Transverse colon (tissue), 4 donors: ENCODE data around the gene PLAAT1. TPM values are rescaled to one million over a fixed set of nuclear protein-coding genes. Genes with fewer than 3 reads are reported as not detected.

Experiments
- DNase-seq: peaks from one replicate; pipeline ENCODE4 v3.0.0-alpha.2; 2019
- H3K27ac ChIP-seq, 4 donors: fragments of 200-600 bp; sonication (generic); 2 replicates each; pipeline ENCODE4 v1.5.1; 2016 to 2018; ENCODE audit warnings: inconsistent platforms in 4 of 4
- H3K27me3 ChIP-seq: fragments of 200-600 bp; sonication (generic); 2 replicates; pipeline ENCODE4 v1.5.1; 2017; ENCODE audit warnings: inconsistent platforms
- H3K36me3 ChIP-seq, 4 donors: fragments of 200-600 bp; sonication (generic); 2 replicates each; pipeline ENCODE4 v1.5.1; 2017 to 2019; ENCODE audit warnings: inconsistent platforms in 4 of 4
- H3K4me1 ChIP-seq, 4 donors: fragments of 200-600 bp; sonication (generic); 2 replicates each; pipeline ENCODE4 v1.5.1; 2017 to 2020; ENCODE audit warnings: inconsistent platforms in 4 of 4
- H3K4me3 ChIP-seq, 4 donors: fragments of 200-600 bp; sonication (generic); 1 replicate in 1 of 4; 2 replicates in 3 of 4; pipeline versions ENCODE4 v1.5.1 to v1.6.1; 2017 to 2019; ENCODE audit warnings: inconsistent platforms in 4 of 4
- H3K9me3 ChIP-seq, 2 donors: fragments of 200-600 bp; sonication (generic); 2 replicates each; pipeline ENCODE4 v1.5.1; 2017 to 2019; ENCODE audit warnings: inconsistent platforms in 2 of 2
- EP300 ChIP-seq: sonication (generic); formaldehyde crosslinking; IDR thresholded peaks from one replicate; pipeline ENCODE4 v1.6.1; 2017; ENCODE audit warnings: antibody characterized with exemption, low read depth
- POLR2A ChIP-seq: fragments of 450-650 bp; IDR thresholded peaks from one replicate; pipeline ENCODE4 v1.6.1; 2016; ENCODE audit warnings: antibody characterized with exemption, mild to moderate bottlenecking, moderate library complexity
- POLR2AphosphoS5 ChIP-seq, 3 donors: sonication (generic); formaldehyde crosslinking; IDR thresholded peaks; one replicate each; pipeline ENCODE4 v1.6.1; 2016; ENCODE audit warnings: antibody characterized with exemption in 3 of 3
- WGBS, 2 donors: methylation state at CpG; one replicate each; pipeline ENCODE4 v1.1.5; 2018; ENCODE audit warnings: low coverage in 1 of 2; 5-methylcytosine and 5-hydroxymethylcytosine counted together
- in situ Hi-C, 4 donors: fragments of 200-750 bp; cut with MboI; loops; one replicate each; pipeline versions ENCODE4 v1.15.0 to v1.15.1; 2017; ENCODE audit warnings: low sequenced_read_pairs in 3 of 4, low pct_ligation_motif_present in 1 of 4, low pct_unique_long_range_greater_than_20kb in 1 of 4
- intact Hi-C: fragments of 100-400 bp; cut with DNase I; formaldehyde crosslinking; loops from one replicate; pipeline ENCODE4 v1.15.1; 2023; ENCODE audit warnings: low total_unique reads
- total RNA-seq, 4 donors: library from RNA; depleted of rRNA; stranded (reverse); fragments of >200 nt; gene quantifications; one replicate each; pipeline ENCODE4 v1.1.0, GENCODE V29; 2016
- TF ChIP-seq, protein P1 (sequence below), 5 experiments: fragments of 200-600 bp in 3 of 5; fragments of 450-650 bp in 2 of 5; sonication (generic) in 3 of 5; IDR thresholded peaks; 1 replicate in 2 of 5; 2 replicates in 3 of 5; pipeline ENCODE4 v1.5.1; 2016 to 2017; ENCODE audit warnings: antibody characterized with exemption in 5 of 5, inconsistent platforms in 3 of 5, mild to moderate bottlenecking in 2 of 5, moderate library complexity in 1 of 5

Gene PLAAT1
- total RNA-seq, 4 donors from 2014 or later, result not detected

DNA sequence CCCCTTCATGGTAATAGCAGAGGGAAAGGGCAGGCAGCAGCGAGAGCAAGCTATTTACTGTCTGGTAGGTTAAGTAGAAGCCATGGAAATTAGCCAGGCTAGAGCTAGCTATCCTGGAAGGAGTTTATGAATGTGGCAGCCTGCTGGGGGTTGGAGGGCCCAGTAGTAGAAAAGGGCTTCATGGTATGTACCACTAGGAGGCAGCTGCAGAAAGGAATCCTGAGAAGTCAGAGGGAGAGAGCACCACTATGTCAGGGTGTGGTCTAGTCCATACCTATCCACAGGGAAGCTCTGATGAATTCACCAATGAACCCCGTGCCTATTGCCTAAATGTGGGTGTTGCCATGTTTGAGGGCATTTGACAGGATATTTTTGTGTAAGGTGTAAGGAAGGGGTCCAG lies 55.0 kb downstream of the PLAAT1 start:
- no peaks in the 10 kb centered on the region for H3K27me3 ChIP-seq
- in situ Hi-C loops, result no loop called here
- no peak for DNase-seq
- TF ChIP-seq, protein P1, sequence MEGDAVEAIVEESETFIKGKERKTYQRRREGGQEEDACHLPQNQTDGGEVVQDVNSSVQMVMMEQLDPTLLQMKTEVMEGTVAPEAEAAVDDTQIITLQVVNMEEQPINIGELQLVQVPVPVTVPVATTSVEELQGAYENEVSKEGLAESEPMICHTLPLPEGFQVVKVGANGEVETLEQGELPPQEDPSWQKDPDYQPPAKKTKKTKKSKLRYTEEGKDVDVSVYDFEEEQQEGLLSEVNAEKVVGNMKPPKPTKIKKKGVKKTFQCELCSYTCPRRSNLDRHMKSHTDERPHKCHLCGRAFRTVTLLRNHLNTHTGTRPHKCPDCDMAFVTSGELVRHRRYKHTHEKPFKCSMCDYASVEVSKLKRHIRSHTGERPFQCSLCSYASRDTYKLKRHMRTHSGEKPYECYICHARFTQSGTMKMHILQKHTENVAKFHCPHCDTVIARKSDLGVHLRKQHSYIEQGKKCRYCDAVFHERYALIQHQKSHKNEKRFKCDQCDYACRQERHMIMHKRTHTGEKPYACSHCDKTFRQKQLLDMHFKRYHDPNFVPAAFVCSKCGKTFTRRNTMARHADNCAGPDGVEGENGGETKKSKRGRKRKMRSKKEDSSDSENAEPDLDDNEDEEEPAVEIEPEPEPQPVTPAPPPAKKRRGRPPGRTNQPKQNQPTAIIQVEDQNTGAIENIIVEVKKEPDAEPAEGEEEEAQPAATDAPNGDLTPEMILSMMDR (IDR thresholded peaks at IDR 0.05), result no peak
- TF ChIP-seq POLR2AphosphoS5 (IDR thresholded peaks at IDR 0.05), result no peak
- TF ChIP-seq POLR2A, result no peak
- no peak for TF ChIP-seq EP300
- no peaks in the 10 kb centered on the region for H3K4me1 ChIP-seq
- no peak overlapping the region for H3K4me3 ChIP-seq
- intact Hi-C loops, result no loop called here
- 50 to 66% methylated on average over 1 to 2 of the region's 2 CpGs for WGBS, 2 donors
- no peak overlapping the region for H3K27ac ChIP-seq
- H3K9me3 ChIP-seq, result no peaks in the 10 kb centered on the region
- no peaks in the 10 kb centered on the region for H3K36me3 ChIP-seq

DNA sequence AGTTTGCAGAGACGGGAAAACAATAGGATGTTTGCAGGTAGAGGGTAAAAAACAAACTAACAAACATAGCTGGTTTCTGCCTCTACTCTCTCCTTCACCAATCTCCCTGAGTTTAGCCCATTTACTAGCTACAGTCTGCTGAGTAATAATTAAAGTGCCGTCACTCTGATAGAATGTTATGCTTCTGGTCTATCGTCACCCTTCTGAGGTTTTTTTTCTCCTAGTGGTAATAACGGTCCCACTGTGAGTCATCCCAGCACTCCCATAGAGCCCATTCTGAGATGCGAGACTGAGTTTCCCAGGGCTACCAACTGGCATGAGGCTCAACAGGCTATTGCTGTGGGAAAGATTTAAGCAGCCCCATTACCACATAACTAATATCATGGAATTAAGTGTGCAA lies 56.4 kb downstream of the PLAAT1 start:
- no peaks in the 10 kb centered on the region for H3K27me3 ChIP-seq
- no peaks in the 10 kb centered on the region for H3K4me1 ChIP-seq
- H3K9me3 ChIP-seq, result no peaks in the 10 kb centered on the region
- DNase-seq, result no peak
- H3K27ac ChIP-seq, result no peak overlapping the region
- WGBS, 2 donors, result 77% methylated on average over 5 of the region's 5 CpGs
- in situ Hi-C loops (no loop called here), intact Hi-C loops (no loop called here)
- no peak for TF ChIP-seq EP300
- TF ChIP-seq POLR2AphosphoS5 (IDR thresholded peaks at IDR 0.05), result no peak
- TF ChIP-seq POLR2A, result no peak
- TF ChIP-seq, protein P1 (IDR thresholded peaks at IDR 0.05), result no peak
- no peaks in the 10 kb centered on the region for H3K36me3 ChIP-seq
- no peak overlapping the region for H3K4me3 ChIP-seq

DNA sequence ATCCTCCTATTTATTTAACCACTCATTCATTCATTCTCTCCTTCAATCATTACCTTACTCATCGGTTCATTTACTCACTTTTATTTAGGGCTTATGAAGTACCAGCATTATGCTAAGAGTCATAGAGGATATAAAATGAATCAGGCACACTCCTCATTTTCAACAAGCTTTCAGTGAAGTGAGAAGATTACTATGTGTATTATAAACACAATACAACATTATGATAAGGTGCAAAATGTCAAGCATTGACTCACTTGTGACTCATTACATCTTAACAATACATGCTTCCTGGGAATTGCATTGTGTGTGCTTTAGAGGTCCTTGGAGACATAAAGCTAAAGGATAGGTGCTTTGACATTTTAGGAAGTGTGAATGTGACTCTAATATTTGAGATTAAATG lies 60.4 kb downstream of the PLAAT1 start:
- no peaks in the 10 kb centered on the region for H3K27me3 ChIP-seq
- H3K9me3 ChIP-seq, result no peaks in the 10 kb centered on the region
- no peak for DNase-seq
- no peaks in the 10 kb centered on the region for H3K36me3 ChIP-seq
- intact Hi-C loops (no loop called here), in situ Hi-C loops (no loop called here)
- TF ChIP-seq EP300, result no peak
- TF ChIP-seq POLR2AphosphoS5 (IDR thresholded peaks at IDR 0.05), result no peak
- TF ChIP-seq, protein P1 (IDR thresholded peaks at IDR 0.05), result no peak
- no peak for TF ChIP-seq POLR2A
- H3K4me3 ChIP-seq, result no peak overlapping the region
- no peak overlapping the region for H3K27ac ChIP-seq
- H3K4me1 ChIP-seq, result no peaks in the 10 kb centered on the region
- 62 to 69% methylated on average over 1 of the region's 1 CpG for WGBS, 2 donors

DNA sequence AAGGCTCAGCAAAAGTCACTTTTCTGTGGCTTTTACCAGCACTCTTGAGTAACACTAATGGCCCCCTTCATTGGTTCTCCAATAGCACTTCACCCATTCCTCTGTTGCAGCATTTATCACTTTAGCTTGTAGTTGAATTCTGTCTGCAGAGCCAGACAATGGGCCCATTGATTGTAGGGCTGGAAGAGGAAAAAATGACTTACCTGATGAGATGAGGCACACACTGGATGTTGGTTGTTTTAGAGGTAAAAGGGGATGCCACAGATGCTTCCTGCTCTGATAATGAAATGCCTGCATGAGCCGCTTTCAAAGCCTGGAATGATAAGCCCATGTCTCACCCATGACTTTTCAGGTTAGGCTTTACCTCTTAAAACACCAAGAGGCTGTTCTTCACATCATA lies 64.3 kb downstream of the PLAAT1 start:
- Histone ChIP-seq H3K4me3 (no peak overlapping the region), H3K36me3 (no peaks in the 10 kb centered on the region), H3K9me3 (no peaks in the 10 kb centered on the region), H3K27me3 (no peaks in the 10 kb centered on the region), H3K27ac (no peak overlapping the region), H3K4me1 (no peaks in the 10 kb centered on the region)
- in situ Hi-C loops (no loop called here), intact Hi-C loops (no loop called here)
- TF ChIP-seq EP300, result no peak
- TF ChIP-seq, protein P1 (IDR thresholded peaks at IDR 0.05), result no peak
- no peak for TF ChIP-seq POLR2A
- no peak for TF ChIP-seq POLR2AphosphoS5 (IDR thresholded peaks at IDR 0.05)
- no peak for DNase-seq
- 100% methylated on average over 1 of the region's 1 CpG for WGBS, 2 donors
